Ovary (tissue), 9 donors: ENCODE data around the gene CARMIL1. TPM values are rescaled to one million over a fixed set of nuclear protein-coding genes. Genes with fewer than 3 reads are reported as not detected.

Source experiments
- DNase-seq, 5 donors: peaks; one replicate each; pipeline ENCODE4 v3.0.0-alpha.2; 2019 to 2020
- H3K27ac ChIP-seq, 2 donors: fragments of 200-600 bp; one replicate each; pipeline versions ENCODE4 v1.5.1 to v1.8.0; 2019 to 2022
- H3K27me3 ChIP-seq: fragments of 200-600 bp; one replicate; pipeline ENCODE4 v1.8.0; 2022
- H3K36me3 ChIP-seq: fragments of 200-600 bp; sonication (generic); one replicate; pipeline ENCODE4 v1.5.1; 2019
- H3K4me1 ChIP-seq: one replicate; pipeline ENCODE4 v1.8.1; 2013; ENCODE audit warnings: mild to moderate bottlenecking, moderate library complexity; ENCODE audit not compliant: insufficient read depth
- H3K4me3 ChIP-seq: fragments of 200-600 bp; sonication (generic); one replicate; pipeline ENCODE4 v1.5.1; 2017
- H3K9me3 ChIP-seq, 2 donors: fragments of 200-600 bp in 1 of 2; sonication (generic) in 1 of 2; one replicate each; pipeline versions ENCODE4 v1.5.1 to v1.8.1; 2013 to 2019; ENCODE audit warnings: mild to moderate bottlenecking in 1 of 2, moderate library complexity in 1 of 2
- EP300 ChIP-seq: sonication (generic); formaldehyde crosslinking; IDR thresholded peaks from one replicate; pipeline ENCODE4 v1.6.1; 2017; ENCODE audit warnings: antibody characterized with exemption
- POLR2A ChIP-seq: fragments of 450-650 bp; IDR thresholded peaks from one replicate; pipeline ENCODE4 v1.6.1; 2017; ENCODE audit warnings: antibody characterized with exemption, mild to moderate bottlenecking, moderate library complexity
- WGBS, 3 donors: extraction: QIAGEN DNeasy Blood & Tissue Kit in 1 of 3; methylation state at CpG; one replicate each; pipeline versions ENCODE4 v1.1.5 to v1.1.7; 2013 to 2017; 5-methylcytosine and 5-hydroxymethylcytosine counted together
- intact Hi-C, 4 donors: fragments of 100-400 bp; cut with DNase I; formaldehyde crosslinking; loops; one replicate each; pipeline versions ENCODE4 v1.11.0 to v1.15.1; 2022 to 2023
- polyA plus RNA-seq, 2 donors: library from polyadenylated mRNA; stranded (reverse); fragments of 200-250 nt in 1 of 2; fragments of 350-450 nt in 1 of 2; fragmentation: Illumina TruSeq in 1 of 2; extraction: RNeasy Lipid Tissue Mini Kit (QIAGEN cat#74804) in 1 of 2; gene quantifications; one replicate each; pipeline ENCODE4 v1.2.3, GENCODE V29; 2013 to 2014
- small RNA-seq: library from RNA; depleted of rRNA; stranded (forward); fragments of <200 nt; gene quantifications from one replicate; pipeline ENCODE3, GENCODE V24; 2016
- total RNA-seq, 7 donors: library from RNA; depleted of rRNA in 2 of 7; stranded (reverse); fragments of >200 nt in 2 of 7; fragmentation: NEBNext Ultra II Directional in 3 of 7; extraction: Animal tissue kit (Norgen Biotek cat#: 25700) in 3 of 7; gene quantifications; one replicate each; pipeline versions ENCODE4 v1.1.0 to v1.2.4, GENCODE V29; 2016 to 2023
- TF ChIP-seq, protein P1 (sequence below), 3 donors: fragments of 450-650 bp in 2 of 3; fragments of 200-600 bp in 1 of 3; IDR thresholded peaks; one replicate each; pipeline versions ENCODE4 v1.5.1 to v1.8.0; 2016 to 2022; ENCODE audit warnings: antibody characterized with exemption in 3 of 3, mild to moderate bottlenecking in 1 of 3
- donor health status: DM: no; HTN: no; CAD: no; lungs with moderate emphysema.
- donor health status: DM: no; HTN: no; CAD: no.
- donor health status: Bipolar disorder and iron deficiency.
- donor health status: DM: yes; HTN: yes; CAD: no.
- donor health status: DM: no; HTN: no; CAD: no.
- donor health status: DM: yes; HTN: yes; CAD: no.

The CARMIL1 gene
- total and polyA plus RNA-seq, 9 donors = 6.4 to 25.6 (median 16.8) TPM

DNA sequence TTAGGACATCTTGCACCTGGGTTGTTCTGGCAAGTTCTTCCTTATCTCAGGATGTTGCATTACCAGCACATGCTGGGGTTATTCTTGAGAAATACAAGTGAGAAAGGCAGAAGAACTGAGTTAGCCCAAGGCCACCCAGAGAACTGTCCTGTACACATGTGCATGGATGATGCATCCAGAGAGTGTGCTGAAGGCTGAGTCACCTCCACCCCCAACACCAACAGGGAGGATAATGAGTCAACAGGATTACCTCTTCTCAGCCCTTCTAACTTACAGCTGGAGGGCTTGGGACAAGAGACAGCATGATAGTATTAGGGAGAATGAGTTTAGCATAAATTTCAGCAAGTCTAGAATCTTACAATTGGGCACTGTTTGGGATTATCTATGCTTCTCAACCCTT is 381.3 kb downstream of the CARMIL1 start:
- H3K4me1 ChIP-seq = no peaks in the 10 kb centered on the region
- H3K9me3 ChIP-seq = no peaks in the 10 kb centered on the region
- DNase-seq = no peak
- H3K27ac ChIP-seq = no peak overlapping the region
- no peaks in the 10 kb centered on the region for H3K27me3 ChIP-seq
- intact Hi-C loops = no loop called here
- TF ChIP-seq, protein P1, sequence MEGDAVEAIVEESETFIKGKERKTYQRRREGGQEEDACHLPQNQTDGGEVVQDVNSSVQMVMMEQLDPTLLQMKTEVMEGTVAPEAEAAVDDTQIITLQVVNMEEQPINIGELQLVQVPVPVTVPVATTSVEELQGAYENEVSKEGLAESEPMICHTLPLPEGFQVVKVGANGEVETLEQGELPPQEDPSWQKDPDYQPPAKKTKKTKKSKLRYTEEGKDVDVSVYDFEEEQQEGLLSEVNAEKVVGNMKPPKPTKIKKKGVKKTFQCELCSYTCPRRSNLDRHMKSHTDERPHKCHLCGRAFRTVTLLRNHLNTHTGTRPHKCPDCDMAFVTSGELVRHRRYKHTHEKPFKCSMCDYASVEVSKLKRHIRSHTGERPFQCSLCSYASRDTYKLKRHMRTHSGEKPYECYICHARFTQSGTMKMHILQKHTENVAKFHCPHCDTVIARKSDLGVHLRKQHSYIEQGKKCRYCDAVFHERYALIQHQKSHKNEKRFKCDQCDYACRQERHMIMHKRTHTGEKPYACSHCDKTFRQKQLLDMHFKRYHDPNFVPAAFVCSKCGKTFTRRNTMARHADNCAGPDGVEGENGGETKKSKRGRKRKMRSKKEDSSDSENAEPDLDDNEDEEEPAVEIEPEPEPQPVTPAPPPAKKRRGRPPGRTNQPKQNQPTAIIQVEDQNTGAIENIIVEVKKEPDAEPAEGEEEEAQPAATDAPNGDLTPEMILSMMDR (IDR thresholded peaks at IDR 0.05) = no peak
- TF ChIP-seq EP300 (no peak), POLR2A (no peak)
- no peaks in the 10 kb centered on the region for H3K36me3 ChIP-seq
- no peak overlapping the region for H3K4me3 ChIP-seq

GRCh38 chr6:25661129-25661779 is 382.1 kb downstream of the CARMIL1 start:
- 71 to 78% (median 75%) methylated on average over 5 of the region's 5 CpGs for WGBS, 3 donors
- H3K27ac ChIP-seq = no peak overlapping the region
- TF ChIP-seq, protein P1 (IDR thresholded peaks at IDR 0.05) = no peak
- TF ChIP-seq POLR2A (no peak), EP300 (no peak)
- H3K9me3 ChIP-seq = no peaks in the 10 kb centered on the region
- DNase-seq = no peak
- intact Hi-C loops = no loop called here
- no peak overlapping the region for H3K4me3 ChIP-seq
- H3K36me3 ChIP-seq = no peaks in the 10 kb centered on the region
- H3K4me1 ChIP-seq = no peaks in the 10 kb centered on the region
- H3K27me3 ChIP-seq = no peaks in the 10 kb centered on the region

DNA sequence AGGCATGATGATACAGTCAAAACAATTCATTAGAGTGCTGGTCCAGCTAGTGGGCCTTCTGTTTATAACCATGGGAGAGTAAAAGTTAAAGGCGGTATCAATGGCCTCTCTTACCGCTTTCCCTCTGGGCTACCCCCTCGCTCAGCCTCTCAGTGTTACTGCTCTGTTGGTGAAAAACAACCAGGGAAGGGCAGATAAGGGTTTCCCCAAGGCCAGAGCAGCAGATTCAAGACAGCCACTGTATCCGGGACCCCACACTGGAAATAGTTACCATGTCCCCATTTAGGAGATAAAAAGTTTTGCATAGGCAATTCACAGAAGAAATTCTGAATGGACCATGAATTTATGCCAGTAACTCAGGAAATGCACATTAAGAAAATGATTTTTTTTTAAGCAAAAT is 386.3 kb downstream of the CARMIL1 start:
- Histone ChIP-seq H3K27ac (no peak overlapping the region), H3K4me3 (no peak overlapping the region), H3K4me1 (no peaks in the 10 kb centered on the region), H3K27me3 (peaks cover 3% of the 10 kb centered on the region), H3K9me3 (no peaks in the 10 kb centered on the region), H3K36me3 (no peaks in the 10 kb centered on the region)
- intact Hi-C loops = no loop called here
- 70 to 80% (median 70%) methylated on average over 4 of the region's 4 CpGs for WGBS, 3 donors
- DNase-seq = no peak
- TF ChIP-seq EP300 = no peak
- TF ChIP-seq, protein P1 (IDR thresholded peaks at IDR 0.05) = no peak
- TF ChIP-seq POLR2A = no peak

DNA sequence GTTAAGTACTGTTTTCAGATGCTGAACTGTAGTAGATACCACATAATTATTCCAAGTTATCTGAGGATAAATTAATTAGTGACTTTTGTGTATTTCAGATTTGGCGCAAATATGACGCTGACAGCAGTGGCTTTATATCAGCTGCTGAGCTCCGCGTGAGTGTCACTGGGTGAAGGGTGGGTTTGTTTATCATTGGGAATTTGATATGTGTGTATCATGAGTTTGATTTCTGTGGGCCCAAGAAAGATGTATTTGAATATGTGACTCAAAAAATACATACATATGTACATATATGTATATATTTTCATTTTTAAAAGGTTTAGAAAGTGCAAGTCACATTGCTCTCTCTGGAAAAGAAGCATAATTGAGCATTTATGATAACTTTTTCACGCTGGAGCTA is 390.2 kb downstream of the CARMIL1 start:
- peaks cover 3% of the 10 kb centered on the region for H3K27me3 ChIP-seq
- DNase-seq = no peak
- no peaks in the 10 kb centered on the region for H3K36me3 ChIP-seq
- H3K27ac ChIP-seq = no peak overlapping the region
- no peaks in the 10 kb centered on the region for H3K9me3 ChIP-seq
- WGBS, 3 donors = 90 to 92% (median 90%) methylated on average over 5 of the region's 5 CpGs
- H3K4me1 ChIP-seq = no peaks in the 10 kb centered on the region
- no peak for TF ChIP-seq EP300
- TF ChIP-seq, protein P1 (IDR thresholded peaks at IDR 0.05) = no peak
- no peak for TF ChIP-seq POLR2A
- intact Hi-C loops = no loop called here
- H3K4me3 ChIP-seq = no peak overlapping the region

Small RNAs within 50 kb of the gene (small RNA-seq; reads per million reads assigned to genes)
- gene RF00019 = not detected
- gene RNU6-987P = not detected
